ENCODE data around the gene DDOST.

Gene DDOST

DNA sequence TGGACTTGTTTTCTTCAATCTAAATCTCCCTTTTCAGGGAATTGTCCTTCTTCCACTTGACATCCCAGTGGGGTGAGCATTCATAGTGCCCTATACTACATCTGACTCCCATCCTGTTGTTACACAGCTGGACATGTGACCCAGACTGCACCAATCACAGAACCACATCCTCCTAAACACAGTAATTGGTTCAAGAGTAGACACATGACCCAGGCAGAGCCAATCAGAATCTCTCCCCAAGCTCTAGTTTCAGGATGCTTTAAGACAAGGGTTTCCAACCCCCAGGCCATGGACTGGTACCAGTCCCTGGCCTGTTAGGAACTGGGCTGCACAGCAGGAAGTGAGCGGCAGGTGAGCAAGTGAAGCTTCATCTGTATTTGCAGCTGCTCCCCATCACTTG lies 5.6 kb upstream of the DDOST start:
- Histone ChIP-seq H2AFZ (ENCODE audit: low read depth, low read length) (peak overlapping the region; percentile 63), H3K27me3 (ENCODE audit: insufficient read depth, low read length, poor library complexity) (no peaks in the 10 kb centered on the region), H3K36me3 (ENCODE audit: insufficient read depth, low read length) (no peaks in the 10 kb centered on the region; the same call in 1 of the 2 replicates), H4K20me1 (ENCODE audit: insufficient read depth, low read length) (no peaks in the 10 kb centered on the region), H3K9me3 (ENCODE audit: insufficient read depth, low read length, severe bottlenecking) (no peaks in the 10 kb centered on the region), H3K9ac (ENCODE audit: low read depth, low read length) (no peak overlapping the region), H3K27ac (ENCODE audit: low read length) (no peak overlapping the region), H3K4me1 (ENCODE audit: insufficient read depth, low read length) (peaks cover 18% of the 10 kb centered on the region), H3K4me3 (ENCODE audit: low read depth in 1 of 2, low read length in 2 of 2) (no peak overlapping the region), H3K4me2 (ENCODE audit: insufficient read depth, low read length) (0 out of 2 replicates have a peak overlapping the region, but pooled peaks have one; percentile 2), H3K79me2 (ENCODE audit: insufficient read depth, low read length) (peaks cover 5% of the 10 kb centered on the region; the same call in 1 of the 2 replicates)
- peak; percentile 74 for ATAC-seq (ENCODE audit: insufficient read depth, low read depth)
- TF ChIP-seq, protein P1, sequence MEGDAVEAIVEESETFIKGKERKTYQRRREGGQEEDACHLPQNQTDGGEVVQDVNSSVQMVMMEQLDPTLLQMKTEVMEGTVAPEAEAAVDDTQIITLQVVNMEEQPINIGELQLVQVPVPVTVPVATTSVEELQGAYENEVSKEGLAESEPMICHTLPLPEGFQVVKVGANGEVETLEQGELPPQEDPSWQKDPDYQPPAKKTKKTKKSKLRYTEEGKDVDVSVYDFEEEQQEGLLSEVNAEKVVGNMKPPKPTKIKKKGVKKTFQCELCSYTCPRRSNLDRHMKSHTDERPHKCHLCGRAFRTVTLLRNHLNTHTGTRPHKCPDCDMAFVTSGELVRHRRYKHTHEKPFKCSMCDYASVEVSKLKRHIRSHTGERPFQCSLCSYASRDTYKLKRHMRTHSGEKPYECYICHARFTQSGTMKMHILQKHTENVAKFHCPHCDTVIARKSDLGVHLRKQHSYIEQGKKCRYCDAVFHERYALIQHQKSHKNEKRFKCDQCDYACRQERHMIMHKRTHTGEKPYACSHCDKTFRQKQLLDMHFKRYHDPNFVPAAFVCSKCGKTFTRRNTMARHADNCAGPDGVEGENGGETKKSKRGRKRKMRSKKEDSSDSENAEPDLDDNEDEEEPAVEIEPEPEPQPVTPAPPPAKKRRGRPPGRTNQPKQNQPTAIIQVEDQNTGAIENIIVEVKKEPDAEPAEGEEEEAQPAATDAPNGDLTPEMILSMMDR (IDR thresholded peaks at IDR 0.05; ENCODE audit: borderline replicate concordance, extremely low read depth, low read length, poor library complexity, severe bottlenecking): no peak
- TF ChIP-seq EZH2 (IDR thresholded peaks at IDR 0.05; ENCODE audit: borderline replicate concordance, low read depth, low read length, severe bottlenecking): no peak
- DNase-seq: peak; percentile 34

DNA sequence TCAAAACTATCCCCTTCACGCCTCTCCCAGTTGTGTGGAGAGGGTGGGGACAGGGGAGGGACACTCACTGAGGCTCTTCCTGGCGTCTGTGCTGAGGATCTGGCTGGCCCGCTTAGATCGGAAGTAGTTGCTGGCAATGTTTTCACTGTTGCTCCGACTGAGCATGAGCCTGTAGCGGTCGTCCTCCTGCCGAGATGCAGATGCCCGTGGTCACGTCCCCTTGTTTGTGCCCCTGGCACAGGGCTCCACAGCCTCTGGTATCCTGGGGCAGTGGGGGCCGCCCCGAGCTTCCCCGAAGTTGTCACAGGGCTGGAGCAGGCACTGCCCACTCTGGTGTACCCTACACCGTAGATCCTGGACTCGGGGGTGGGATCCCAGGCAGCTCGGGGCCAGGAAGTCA lies 5.0 kb upstream of the DDOST start:
- H3K79me2 ChIP-seq (ENCODE audit: insufficient read depth, low read length): peaks cover 9% of the 10 kb centered on the region
- H3K4me1 ChIP-seq (ENCODE audit: insufficient read depth, low read length): peaks cover 19% of the 10 kb centered on the region
- TF ChIP-seq, protein P1 (IDR thresholded peaks at IDR 0.05; ENCODE audit: borderline replicate concordance, extremely low read depth, low read length, poor library complexity, severe bottlenecking): no peak
- TF ChIP-seq EZH2 (IDR thresholded peaks at IDR 0.05; ENCODE audit: borderline replicate concordance, low read depth, low read length, severe bottlenecking): no peak
- H3K9me3 ChIP-seq (ENCODE audit: insufficient read depth, low read length, severe bottlenecking): no peaks in the 10 kb centered on the region
- H3K9ac ChIP-seq (ENCODE audit: low read depth, low read length): no peak overlapping the region; the same call in 1 of the 2 replicates
- no peaks in the 10 kb centered on the region; the same call in 1 of the 2 replicates for H3K36me3 ChIP-seq (ENCODE audit: insufficient read depth, low read length)
- no peak overlapping the region for H3K4me2 ChIP-seq (ENCODE audit: insufficient read depth, low read length)
- H3K27ac ChIP-seq (ENCODE audit: low read length): no peak overlapping the region
- H4K20me1 ChIP-seq (ENCODE audit: insufficient read depth, low read length): no peaks in the 10 kb centered on the region
- no peak for ATAC-seq (ENCODE audit: insufficient read depth, low read depth)
- no peak for DNase-seq
- no peak overlapping the region for H3K4me3 ChIP-seq (ENCODE audit: low read depth in 1 of 2, low read length in 2 of 2)
- H3K27me3 ChIP-seq (ENCODE audit: insufficient read depth, low read length, poor library complexity): no peaks in the 10 kb centered on the region
- peak overlapping the region; percentile 63; the same call in 1 of the 2 replicates for H2AFZ ChIP-seq (ENCODE audit: low read depth, low read length)

- DNase-seq: no peak
These were observed 4.6 kb upstream of the DDOST start for GRCh38 chr1:20665726-20666125.

More at GRCh38 chr1:20665726-20666125, 4.6 kb upstream of the DDOST start:
- TF ChIP-seq EZH2 (IDR thresholded peaks at IDR 0.05; ENCODE audit: borderline replicate concordance, low read depth, low read length, severe bottlenecking): no peak
- TF ChIP-seq, protein P1 (IDR thresholded peaks at IDR 0.05; ENCODE audit: borderline replicate concordance, extremely low read depth, low read length, poor library complexity, severe bottlenecking): no peak
- Histone ChIP-seq H3K4me3 (ENCODE audit: low read depth in 1 of 2, low read length in 2 of 2) (no peak overlapping the region), H3K27ac (ENCODE audit: low read length) (no peak overlapping the region), H3K9ac (ENCODE audit: low read depth, low read length) (no peak overlapping the region; the same call in 1 of the 2 replicates), H3K9me3 (ENCODE audit: insufficient read depth, low read length, severe bottlenecking) (no peaks in the 10 kb centered on the region), H3K4me2 (ENCODE audit: insufficient read depth, low read length) (no peak overlapping the region), H3K27me3 (ENCODE audit: insufficient read depth, low read length, poor library complexity) (no peaks in the 10 kb centered on the region), H3K79me2 (ENCODE audit: insufficient read depth, low read length) (peaks cover 13% of the 10 kb centered on the region), H3K36me3 (ENCODE audit: insufficient read depth, low read length) (no peaks in the 10 kb centered on the region; the same call in 1 of the 2 replicates), H4K20me1 (ENCODE audit: insufficient read depth, low read length) (no peaks in the 10 kb centered on the region), H2AFZ (ENCODE audit: low read depth, low read length) (peak overlapping the region; percentile 63), H3K4me1 (ENCODE audit: insufficient read depth, low read length) (peaks cover 19% of the 10 kb centered on the region)
- no peak for ATAC-seq (ENCODE audit: insufficient read depth, low read depth)
